K562 (cell line): ENCODE measurements around the gene HACD1. TPM values are rescaled to one million over a fixed set of nuclear protein-coding genes. Genes with fewer than 3 reads are reported as not detected.

Experiments
- ATAC-seq: fragments of 200-7000 bp; cut with Tn5 transposase; 3 replicates; pipeline ENCODE4 v1.9.1; 2020; ENCODE audit warnings: moderate library complexity
- BruUV-seq: library from RNA; stranded (reverse); fragments of 400-500 nt; replicated peaks from 2 replicates; lab custom pipeline; 2021; lab: Mats Ljungman, UMichigan
- CTCF ChIA-PET: fragments of 300-600 bp; formaldehyde crosslinking; extraction: SDS; loops from one replicate; lab custom pipeline; 2021; ENCODE audit warnings: low intra/inter-chr PET ratio; lab: Yijun Ruan, JAX
- POLR2A ChIA-PET: fragments of 300-600, 350-650 bp; sonication (Branson Sonifier 250); formaldehyde crosslinking; extraction: SDS; loops from one replicate; lab custom pipeline; 2021; ENCODE audit warnings: antibody characterized with exemption, inconsistent platforms; lab: Yijun Ruan, JAX
- DNase-seq, 4 experiments: peaks; one replicate each; pipeline versions ENCODE4 v3.0.0 to v3.0.0-alpha.2; 2011 to 2018; ENCODE audit warnings: low spot score in 3 of 4, mixed read lengths in 3 of 4; ENCODE audit errors: extremely low read depth in 1 of 4
- FAIRE-seq: peaks from 2 replicates; lab custom pipeline; 2011; peaks lifted over from hg19 to GRCh38; lab: Jason Lieb, UNC
- H2AFZ ChIP-seq: 2 replicates; pipeline ENCODE4 v1.6.0; 2011; ENCODE audit warnings: low read depth, low read length, control low read depth, inconsistent platforms
- H3K27ac ChIP-seq: fragments of 200-600 bp; 3 replicates; pipeline ENCODE4 v1.8.0; 2011; ENCODE audit warnings: low read depth, mild to moderate bottlenecking, control low read depth, inconsistent platforms, low read length, moderate library complexity, mixed read lengths; ENCODE audit errors: extremely low read depth
- H3K27me3 ChIP-seq, 2 experiments: fragments of 300-600 bp in 1 of 2; 2 replicates in 1 of 2; 3 replicates in 1 of 2; pipeline versions ENCODE4 v1.6.0 to v1.8.0; 2011; ENCODE audit warnings: inconsistent platforms in 2 of 2, low read length in 2 of 2, mild to moderate bottlenecking in 1 of 2, mixed read lengths in 1 of 2, moderate library complexity in 1 of 2; ENCODE audit not compliant: control insufficient read depth in 2 of 2, insufficient read depth in 2 of 2
- H3K36me3 ChIP-seq: fragments of 300-600 bp; 3 replicates; pipeline ENCODE4 v1.8.0; 2011; ENCODE audit warnings: mild to moderate bottlenecking, low read length, inconsistent platforms; ENCODE audit not compliant: control insufficient read depth, insufficient read depth
- H3K4me1 ChIP-seq, 2 experiments: fragments of 200-600 bp in 1 of 2; replicated peaks in 1 of 2; 2 replicates in 1 of 2; 3 replicates in 1 of 2; pipeline versions ENCODE4 v1.5.1 to v1.8.0; 2011; ENCODE audit warnings: inconsistent platforms in 2 of 2, low read length in 2 of 2, mild to moderate bottlenecking in 1 of 2, mixed read lengths in 1 of 2, moderate library complexity in 1 of 2; ENCODE audit not compliant: control insufficient read depth in 2 of 2, insufficient read depth in 2 of 2
- H3K4me2 ChIP-seq: 2 replicates; pipeline ENCODE4 v1.6.1; 2011; ENCODE audit warnings: low read length, control low read depth, inconsistent platforms, mixed read lengths; ENCODE audit not compliant: insufficient read depth
- H3K4me3 ChIP-seq: fragments of 200-600 bp; sonication (generic), shearing (Covaris generic); 2 replicates; pipeline ENCODE4 v1.5.1; 2016; ENCODE audit warnings: control low read depth, inconsistent platforms
- H3K79me2 ChIP-seq: fragments of 200-600 bp; 3 replicates; pipeline ENCODE4 v1.8.0; 2011; ENCODE audit warnings: low read length, inconsistent platforms; ENCODE audit not compliant: control insufficient read depth, insufficient read depth
- H3K9ac ChIP-seq, 2 experiments: 2 replicates each; pipeline versions ENCODE4 v1.6.0 to v1.6.1; 2011; ENCODE audit warnings: low read depth in 2 of 2, low read length in 2 of 2, control low read depth in 1 of 2, inconsistent platforms in 1 of 2, mild to moderate bottlenecking in 1 of 2, mixed read lengths in 1 of 2; ENCODE audit not compliant: insufficient read depth in 1 of 2
- H3K9me1 ChIP-seq: one replicate; pipeline ENCODE4 v1.6.0; 2011; ENCODE audit warnings: inconsistent platforms, mild to moderate bottlenecking, low read length, moderate library complexity; ENCODE audit not compliant: control insufficient read depth, insufficient read depth
- H3K9me3 ChIP-seq: replicated peaks from 2 replicates; pipeline ENCODE4 v1.5.1; 2011; ENCODE audit warnings: low read depth, low read length, inconsistent platforms; ENCODE audit not compliant: control insufficient read depth, insufficient read depth
- H4K20me1 ChIP-seq: replicated peaks from 2 replicates; pipeline ENCODE4 v1.6.1; 2011; ENCODE audit warnings: low read length, inconsistent platforms, mixed read lengths; ENCODE audit not compliant: control insufficient read depth, insufficient read depth
- ARID1B ChIP-seq: fragments of 450-650 bp; IDR thresholded peaks from 2 replicates; pipeline ENCODE4 v1.6.1; 2016; ENCODE audit warnings: antibody characterized with exemption, mild to moderate bottlenecking, inconsistent platforms
- ARNT ChIP-seq, 2 experiments: fragments of 450-650 bp; IDR thresholded peaks; 2 replicates each; pipeline ENCODE4 v1.6.1; 2016; ENCODE audit warnings: mild to moderate bottlenecking in 1 of 2
- CCNT2 ChIP-seq: IDR thresholded peaks from 2 replicates; pipeline ENCODE4 v1.6.1; 2011; ENCODE audit warnings: borderline replicate concordance, low read depth, mild to moderate bottlenecking, moderate library complexity, mixed read lengths, low read length; ENCODE audit not compliant: insufficient read length; ENCODE audit errors: extremely low read depth
- CEBPB ChIP-seq: fragments of 450-650 bp; IDR thresholded peaks from 2 replicates; pipeline ENCODE4 v1.6.1; 2016; ENCODE audit warnings: missing genetic modification characterization, missing compliant biosample characterization
- CREBBP ChIP-seq: IDR thresholded peaks from one replicate; pipeline ENCODE4 v1.6.1; 2012; ENCODE audit warnings: low read depth, mild to moderate bottlenecking, control low read depth, inconsistent platforms, low read length
- DIDO1 ChIP-seq: fragments of 450-650 bp; IDR thresholded peaks from 2 replicates; pipeline ENCODE4 v1.6.1; 2016; ENCODE audit warnings: low read depth, missing biosample characterization, missing genetic modification characterization
- HSF4 ChIP-seq: fragments of 250-450 bp; sonication (Bioruptor Pico); IDR thresholded peaks from 2 replicates; pipeline ENCODE4 v2.1.2; 2022; ENCODE audit warnings: mild to moderate bottlenecking, moderate library complexity, borderline replicate concordance
- KAT8 ChIP-seq: fragments of 450-650 bp; IDR thresholded peaks from 2 replicates; pipeline ENCODE4 v1.6.1; 2016; ENCODE audit warnings: low read depth, mild to moderate bottlenecking
- LARP7 ChIP-seq: fragments of 450-650 bp; IDR thresholded peaks from 2 replicates; pipeline ENCODE4 v1.6.1; 2016
- RBM25 ChIP-seq: fragments of 200-400 bp; formaldehyde crosslinking; IDR thresholded peaks from 2 replicates; pipeline ENCODE4 v1.6.1; 2018; ENCODE audit warnings: low read length, low read depth, moderate library complexity; ENCODE audit not compliant: severe bottlenecking
- RFX1 ChIP-seq: fragments of 450-650 bp; IDR thresholded peaks from 2 replicates; pipeline ENCODE4 v1.6.1; 2016; ENCODE audit warnings: mild to moderate bottlenecking, moderate library complexity
- ZBTB7A ChIP-seq: IDR thresholded peaks from 2 replicates; pipeline ENCODE4 v1.6.1; 2011; ENCODE audit warnings: low read depth, mild to moderate bottlenecking, low read length, moderate library complexity, borderline replicate concordance; ENCODE audit not compliant: control insufficient read depth
- ZNF717 ChIP-seq: fragments of 250-450 bp; sonication (Bioruptor Pico); IDR thresholded peaks from 2 replicates; pipeline ENCODE4 v1.5.0; 2021
- WGBS: fragments of 100-300 bp; shearing (Covaris generic); methylation state at CpG from one replicate; pipeline ENCODE4 v1.1.6; 2016; ENCODE audit warnings: low coverage, mixed read lengths; ENCODE audit not compliant: insufficient coverage; ENCODE audit errors: missing lambda C conversion rate; 5-methylcytosine and 5-hydroxymethylcytosine counted together
- in situ Hi-C: fragments of 300-500 bp; cut with MboI; formaldehyde crosslinking; loops from 4 replicates; pipeline ENCODE4 v1.15.0; 2018; ENCODE audit warnings: inconsistent platforms, mixed read lengths
- intact Hi-C: fragments of 100-400 bp; cut with micrococcal nuclease; formaldehyde crosslinking; loops from 2 replicates; pipeline ENCODE4 v1.14.2; 2022
- polyA plus RNA-seq, 8 experiments: library from polyadenylated mRNA; depleted of rRNA in 4 of 8; stranded (reverse) in 5 of 8; unstranded in 3 of 8; fragments of >200 nt; fragmentation: Nextera tagmentation in 2 of 8; fragmentation: Illumina TruSeq in 1 of 8; extraction: Ambion mirVana in 2 of 8; extraction: Trizol in 1 of 8; gene quantifications; 2 replicates each; pipeline versions ENCODE4 v1.2.1 to v1.2.3, GENCODE V29; 2011 to 2014; ENCODE audit warnings: inconsistent platforms in 1 of 8, missing spikeins in 1 of 8
- total RNA-seq, 7 experiments: library from RNA; depleted of rRNA in 6 of 7; stranded (reverse); fragments of >200 nt in 6 of 7; fragmentation: Illumina TruSeq in 2 of 7; extraction: Trizol in 2 of 7; gene quantifications; 2 replicates each; pipeline versions ENCODE4 v1.2.1 to v1.2.3, GENCODE V29; 2011 to 2021; ENCODE audit warnings: low replicate concordance in 1 of 7
- TF ChIP-seq, protein P1 (sequence below): fragments of 450-650 bp; IDR thresholded peaks from 2 replicates; pipeline ENCODE4 v1.6.1; 2016; ENCODE audit warnings: antibody characterized with exemption
- TF ChIP-seq, protein P2 (sequence below): sonication (generic); formaldehyde crosslinking; IDR thresholded peaks from 2 replicates; pipeline ENCODE4 v1.9.0; 2022; ENCODE audit warnings: mild to moderate bottlenecking, missing genetic modification reagents
- TF ChIP-seq, protein P3 (sequence below): fragments of 450-650 bp; IDR thresholded peaks from 2 replicates; pipeline ENCODE4 v1.6.1; 2018; ENCODE audit not compliant: partially characterized antibody

Gene HACD1
- total and polyA plus RNA-seq, 9 of the 15 experiments (the other 6 are each of a cell fraction or from before 2014, with no cell fraction given) = 0.99 to 4.5 (median 2.4) TPM

DNA sequence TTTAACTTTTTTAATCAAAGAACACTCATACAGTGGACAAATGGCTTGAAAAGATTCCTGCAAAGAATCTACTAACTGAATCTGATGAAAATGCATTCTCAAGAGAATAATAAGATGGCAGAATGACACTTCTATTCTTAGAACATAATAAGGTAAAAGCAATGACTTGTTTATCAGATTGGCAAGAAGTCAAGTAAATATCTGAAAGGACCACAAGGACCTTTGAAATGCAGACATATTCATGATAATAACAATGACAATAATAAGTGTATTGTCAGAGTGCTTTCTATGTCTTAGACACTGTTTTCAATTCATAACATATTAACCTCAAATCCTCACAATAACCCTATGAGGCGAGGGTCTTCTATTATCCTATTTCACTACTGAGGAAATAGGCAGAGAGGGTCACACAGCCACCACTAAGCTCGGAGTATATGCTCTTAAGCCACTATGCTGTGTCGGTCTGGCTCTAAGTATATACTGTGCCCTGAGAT, 10.6 kb downstream of the HACD1 start (continued):
- TF ChIP-seq, protein P1, sequence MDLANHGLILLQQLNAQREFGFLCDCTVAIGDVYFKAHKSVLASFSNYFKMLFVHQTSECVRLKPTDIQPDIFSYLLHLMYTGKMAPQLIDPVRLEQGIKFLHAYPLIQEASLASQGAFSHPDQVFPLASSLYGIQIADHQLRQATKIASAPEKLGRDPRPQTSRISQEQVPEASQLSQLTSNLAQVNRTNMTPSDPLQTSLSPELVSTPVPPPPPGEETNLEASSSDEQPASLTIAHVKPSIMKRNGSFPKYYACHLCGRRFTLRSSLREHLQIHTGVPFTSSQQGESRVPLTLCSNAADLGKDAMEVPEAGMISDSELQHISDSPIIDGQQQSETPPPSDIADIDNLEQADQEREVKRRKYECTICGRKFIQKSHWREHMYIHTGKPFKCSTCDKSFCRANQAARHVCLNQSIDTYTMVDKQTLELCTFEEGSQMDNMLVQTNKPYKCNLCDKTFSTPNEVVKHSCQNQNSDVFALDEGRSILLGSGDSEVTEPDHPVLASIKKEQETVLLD = no peak
- TF ChIP-seq LARP7 = no peak
- TF ChIP-seq, all 486 proteins: peak for 8

DNA sequence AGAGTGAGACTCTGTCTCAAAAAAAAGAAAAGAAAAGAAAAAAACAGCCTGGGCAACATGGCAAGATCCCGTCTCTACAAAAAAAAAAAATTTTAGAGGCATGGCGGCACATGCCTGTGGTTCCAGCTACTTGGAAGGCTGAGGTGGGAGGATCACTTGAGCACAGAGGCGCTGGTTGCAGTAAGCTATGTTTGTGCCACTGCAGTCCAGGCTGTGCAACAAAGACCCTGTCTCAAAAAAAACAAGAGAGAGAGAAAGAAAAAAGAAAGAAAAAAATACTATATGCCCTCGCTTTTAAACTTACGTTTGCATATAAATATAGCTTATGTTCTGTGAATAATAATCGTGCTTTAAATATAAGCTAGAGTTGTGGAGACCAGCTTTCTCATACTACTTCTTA, 11.2 kb downstream of the HACD1 start:
- H3K4me1 ChIP-seq = peaks cover 0 to 2% of the 10 kb centered on the region in 2 experiments; a peak in 2 of 5 replicates
- no TSS peak for BruUV-seq
- ChIA-PET POLR2A (interaction anchor here (0.6 to 1.7 kb wide), 4 partner anchors 11 to 394 kb away, joined by 3 to 5 read pairs (median 4); no protein-coding TSS in a partner anchor), CTCF (interaction anchor here (0.7 kb wide), 1 partner anchor 778 kb away, joined by 3 read pairs; no protein-coding TSS in a partner anchor)
- H3K36me3 ChIP-seq = no peaks in the 10 kb centered on the region
- H4K20me1 ChIP-seq = no peaks in the 10 kb centered on the region
- H3K4me3 ChIP-seq = no peak overlapping the region
- DNase-seq (no peak), FAIRE-seq (no peak), ATAC-seq (no peak)
- in situ Hi-C loops (loop anchor here (5.0 to 25.0 kb wide), 6 partner anchors 136 to 771 kb away; no protein-coding TSS in a partner anchor), intact Hi-C loops (loop anchor here (2.0 to 10.0 kb wide), 3 partner anchors 239 to 611 kb away; no protein-coding TSS in a partner anchor)
- no peaks in the 10 kb centered on the region for H3K9me1 ChIP-seq
- H2AFZ ChIP-seq = no peak overlapping the region
- H3K79me2 ChIP-seq = no peaks in the 10 kb centered on the region
- no peak overlapping the region for H3K4me2 ChIP-seq
- no peaks in the 10 kb centered on the region for H3K27me3 ChIP-seq
- no peaks in the 10 kb centered on the region for H3K9me3 ChIP-seq
- H3K27ac ChIP-seq = no peak overlapping the region
- H3K9ac ChIP-seq = no peak overlapping the region
- 40% methylated on average over 6 of the region's 6 CpGs for WGBS
- TF ChIP-seq ARNT (IDR thresholded peaks at IDR 0.05) (no peak), DIDO1 (no peak), CEBPB (tag) (no peak), KAT8 (no peak), ZNF717 (CRISPR knock-in tag) (no peak), ZBTB7A (no peak), CCNT2 (no peak), CREBBP (no peak), RFX1 (no peak), ARID1B (no peak), HSF4 (no peak), RBM25 (no peak)
- TF ChIP-seq, protein P2, sequence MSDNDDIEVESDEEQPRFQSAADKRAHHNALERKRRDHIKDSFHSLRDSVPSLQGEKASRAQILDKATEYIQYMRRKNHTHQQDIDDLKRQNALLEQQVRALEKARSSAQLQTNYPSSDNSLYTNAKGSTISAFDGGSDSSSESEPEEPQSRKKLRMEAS = no peak
- TF ChIP-seq, protein P3, sequence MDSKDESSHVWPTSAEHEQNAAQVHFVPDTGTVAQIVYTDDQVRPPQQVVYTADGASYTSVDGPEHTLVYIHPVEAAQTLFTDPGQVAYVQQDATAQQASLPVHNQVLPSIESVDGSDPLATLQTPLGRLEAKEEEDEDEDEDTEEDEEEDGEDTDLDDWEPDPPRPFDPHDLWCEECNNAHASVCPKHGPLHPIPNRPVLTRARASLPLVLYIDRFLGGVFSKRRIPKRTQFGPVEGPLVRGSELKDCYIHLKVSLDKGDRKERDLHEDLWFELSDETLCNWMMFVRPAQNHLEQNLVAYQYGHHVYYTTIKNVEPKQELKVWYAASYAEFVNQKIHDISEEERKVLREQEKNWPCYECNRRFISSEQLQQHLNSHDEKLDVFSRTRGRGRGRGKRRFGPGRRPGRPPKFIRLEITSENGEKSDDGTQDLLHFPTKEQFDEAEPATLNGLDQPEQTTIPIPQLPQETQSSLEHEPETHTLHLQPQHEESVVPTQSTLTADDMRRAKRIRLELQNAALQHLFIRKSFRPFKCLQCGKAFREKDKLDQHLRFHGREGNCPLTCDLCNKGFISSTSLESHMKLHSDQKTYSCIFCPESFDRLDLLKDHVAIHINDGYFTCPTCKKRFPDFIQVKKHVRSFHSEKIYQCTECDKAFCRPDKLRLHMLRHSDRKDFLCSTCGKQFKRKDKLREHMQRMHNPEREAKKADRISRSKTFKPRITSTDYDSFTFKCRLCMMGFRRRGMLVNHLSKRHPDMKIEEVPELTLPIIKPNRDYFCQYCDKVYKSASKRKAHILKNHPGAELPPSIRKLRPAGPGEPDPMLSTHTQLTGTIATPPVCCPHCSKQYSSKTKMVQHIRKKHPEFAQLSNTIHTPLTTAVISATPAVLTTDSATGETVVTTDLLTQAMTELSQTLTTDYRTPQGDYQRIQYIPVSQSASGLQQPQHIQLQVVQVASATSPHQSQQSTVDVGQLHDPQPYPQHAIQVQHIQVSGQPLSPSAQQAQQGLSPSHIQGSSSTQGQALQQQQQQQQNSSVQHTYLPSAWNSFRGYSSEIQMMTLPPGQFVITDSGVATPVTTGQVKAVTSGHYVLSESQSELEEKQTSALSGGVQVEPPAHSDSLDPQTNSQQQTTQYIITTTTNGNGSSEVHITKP = no peak
